Urinary bladder (tissue), 4 donors: ENCODE results near the gene KCTD15. TPM values are rescaled to one million over a fixed set of nuclear protein-coding genes. Genes with fewer than 3 reads are reported as not detected.
A peak's percentile ranks its signal among the peaks of the same experiment; 100 is the strongest.

Experiments
- DNase-seq: peaks from one replicate; pipeline ENCODE4 v3.0.0-alpha.2; 2015; ENCODE audit errors: extremely low spot score
- H3K27ac ChIP-seq: one replicate; pipeline ENCODE4 v1.5.1; 2013; ENCODE audit warnings: low read depth, mild to moderate bottlenecking, moderate library complexity
- H3K36me3 ChIP-seq: one replicate; pipeline ENCODE4 v1.6.1; 2013; ENCODE audit warnings: mild to moderate bottlenecking, moderate library complexity; ENCODE audit not compliant: insufficient read depth
- H3K4me1 ChIP-seq: one replicate; pipeline ENCODE4 v1.6.1; 2013; ENCODE audit warnings: mild to moderate bottlenecking, moderate library complexity; ENCODE audit not compliant: insufficient read depth
- H3K4me3 ChIP-seq: one replicate; pipeline ENCODE4 v1.5.1; 2013; ENCODE audit warnings: low read depth, low read length
- WGBS: extraction: QIAGEN DNeasy Blood & Tissue Kit; methylation state at CpG from one replicate; pipeline ENCODE4 v1.1.7; 2013; 5-methylcytosine and 5-hydroxymethylcytosine counted together
- polyA plus RNA-seq: library from polyadenylated mRNA; stranded (reverse); fragments of 200-250 nt; gene quantifications from one replicate; pipeline ENCODE4 v1.2.3, GENCODE V29; 2013
- total RNA-seq: library from RNA; depleted of rRNA; stranded (reverse); fragments of >200 nt; gene quantifications from one replicate; pipeline ENCODE4 v1.2.3, GENCODE V29; 2014
- donor health status: healthy with polysubstance abuse.
- donor health status: healthy.

KCTD15 gene
- total and polyA plus RNA-seq, 2 donors = 55.8 to 78.0 TPM

- peak overlapping the region; percentile 93 for H3K27ac ChIP-seq
- peak overlapping the region; percentile 74 for H3K4me3 ChIP-seq
- WGBS = under 1% methylated on average over 90 of the region's 92 CpGs
- peaks cover 2% of the 10 kb centered on the region for H3K4me1 ChIP-seq
- DNase-seq = no peak
- H3K36me3 ChIP-seq = no peaks in the 10 kb centered on the region
These were observed 1.1 kb upstream of the KCTD15 start for GRCh38 chr19:33795370-33796163.

GRCh38 chr19:33797802-33798671, 1.4 kb downstream of the KCTD15 start:
- Histone ChIP-seq H3K4me1 (peaks cover 2% of the 10 kb centered on the region), H3K4me3 (peak overlapping the region; percentile 74), H3K27ac (peak overlapping the region; percentile 11), H3K36me3 (no peaks in the 10 kb centered on the region)
- no peak for DNase-seq
- WGBS = 5% methylated on average over 61 of the region's 61 CpGs

GRCh38 chr19:33798681-33799111, 2.0 kb downstream of the KCTD15 start:
- no peak for DNase-seq
- H3K4me3 ChIP-seq = peak overlapping the region; percentile 74
- WGBS = 23% methylated on average over 12 of the region's 12 CpGs
- H3K4me1 ChIP-seq = peaks cover 2% of the 10 kb centered on the region
- peak overlapping the region; percentile 11 for H3K27ac ChIP-seq
- H3K36me3 ChIP-seq = no peaks in the 10 kb centered on the region

DNA sequence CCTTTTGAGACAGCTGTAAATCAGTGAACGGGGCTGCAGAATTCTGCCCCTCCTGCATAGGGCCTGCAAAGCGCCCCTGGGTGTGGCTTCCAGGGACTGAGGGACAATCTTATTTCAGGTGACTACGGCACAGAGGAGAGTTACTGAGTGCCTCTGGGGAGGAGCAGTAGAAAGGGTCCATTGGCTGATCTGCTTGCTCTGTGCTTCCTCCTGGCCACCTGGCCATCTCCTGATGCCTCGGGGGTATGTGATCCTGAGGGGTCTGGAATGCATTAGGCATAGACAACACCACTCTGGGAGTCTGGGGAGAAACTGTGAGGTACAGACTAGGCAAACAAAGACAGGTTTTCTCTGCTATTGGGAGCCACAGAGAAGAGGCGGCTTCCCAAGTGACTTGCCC, 2.8 kb downstream of the KCTD15 start:
- Histone ChIP-seq H3K27ac (no peak overlapping the region), H3K36me3 (no peaks in the 10 kb centered on the region), H3K4me1 (peaks cover 2% of the 10 kb centered on the region), H3K4me3 (no peak overlapping the region)
- no peak for DNase-seq
- 67% methylated on average over 5 of the region's 5 CpGs for WGBS

GRCh38 chr19:33800012-33800680, 3.5 kb downstream of the KCTD15 start:
- 84% methylated on average over 16 of the region's 16 CpGs for WGBS
- Histone ChIP-seq H3K4me3 (no peak overlapping the region), H3K27ac (no peak overlapping the region), H3K4me1 (peaks cover 2% of the 10 kb centered on the region), H3K36me3 (no peaks in the 10 kb centered on the region)
- no peak for DNase-seq

DNA sequence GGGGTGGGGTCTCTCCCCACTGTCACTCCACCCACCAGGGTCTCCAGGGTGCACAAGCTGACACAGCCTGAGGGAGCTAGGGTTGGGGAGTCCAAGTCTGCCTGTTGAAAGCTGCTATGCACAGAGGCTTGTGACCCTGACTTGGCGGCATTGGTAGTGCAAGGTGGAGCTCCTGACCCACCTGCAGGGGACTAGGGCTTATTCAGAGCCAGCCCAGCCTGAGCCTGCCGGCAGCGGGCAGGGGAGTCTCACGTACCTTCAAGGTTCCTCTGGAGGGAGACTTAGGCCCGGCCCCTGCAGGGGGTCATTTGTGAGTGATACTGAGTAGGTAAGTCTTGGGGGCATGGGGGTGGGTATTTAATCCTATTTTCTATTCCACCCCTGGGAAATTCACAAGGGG, 4.7 kb downstream of the KCTD15 start:
- H3K4me3 ChIP-seq = no peak overlapping the region
- H3K27ac ChIP-seq = no peak overlapping the region
- no peak for DNase-seq
- H3K36me3 ChIP-seq = no peaks in the 10 kb centered on the region
- peaks cover 2% of the 10 kb centered on the region for H3K4me1 ChIP-seq
- 91% methylated on average over 5 of the region's 5 CpGs for WGBS

DNA sequence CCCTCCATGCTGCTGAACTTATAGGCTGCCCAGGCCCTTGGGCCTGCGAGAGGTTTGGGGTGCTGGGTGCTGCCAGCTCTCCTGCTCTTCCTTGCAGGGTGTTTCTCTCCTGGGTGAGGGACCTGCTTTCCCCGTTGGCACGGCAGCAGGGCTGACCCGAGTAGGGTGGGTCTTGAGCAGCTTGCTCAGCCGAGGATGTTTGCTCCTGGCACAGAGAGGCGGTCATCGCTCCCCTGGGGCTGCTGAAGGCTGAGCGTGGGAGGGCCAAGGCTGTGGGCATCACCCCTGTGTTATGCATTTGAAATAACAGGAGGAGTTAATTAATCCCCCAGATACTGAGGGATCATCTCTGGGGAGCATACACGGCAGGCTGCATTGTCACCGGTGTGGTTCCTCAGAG, 5.3 kb downstream of the KCTD15 start:
- WGBS = 75% methylated on average over 10 of the region's 10 CpGs
- H3K36me3 ChIP-seq = no peaks in the 10 kb centered on the region
- no peak overlapping the region for H3K4me3 ChIP-seq
- no peak overlapping the region for H3K27ac ChIP-seq
- H3K4me1 ChIP-seq = peaks cover 2% of the 10 kb centered on the region
- no peak for DNase-seq

DNA sequence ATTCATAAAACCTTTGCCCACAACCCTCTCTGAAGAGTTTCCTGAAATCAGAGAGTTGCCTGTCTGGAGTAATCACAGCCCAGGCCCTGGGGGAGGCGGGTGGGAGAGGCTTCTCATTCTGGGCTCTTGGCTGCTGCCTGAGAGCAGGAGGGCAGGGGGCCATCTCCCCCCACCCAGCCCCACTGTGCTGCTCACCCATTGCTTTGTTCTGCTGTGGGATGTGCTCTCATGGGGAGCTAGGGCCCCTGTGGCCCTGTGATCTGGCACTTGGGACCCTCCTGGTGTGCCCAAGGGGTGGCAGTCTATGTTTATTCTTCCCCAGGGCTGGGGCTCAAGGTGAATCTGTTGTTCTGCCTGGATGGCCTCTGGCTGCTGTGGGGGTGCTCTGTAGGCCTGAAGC, 6.1 kb downstream of the KCTD15 start:
- WGBS = 93% methylated on average over 1 of the region's 1 CpG
- Histone ChIP-seq H3K36me3 (no peaks in the 10 kb centered on the region), H3K27ac (no peak overlapping the region), H3K4me1 (peaks cover 2% of the 10 kb centered on the region), H3K4me3 (no peak overlapping the region)
- DNase-seq = no peak

- Histone ChIP-seq H3K4me1 (no peaks in the 10 kb centered on the region), H3K27ac (no peak overlapping the region), H3K36me3 (no peaks in the 10 kb centered on the region), H3K4me3 (no peak overlapping the region)
- WGBS = 83% methylated on average over 9 of the region's 9 CpGs
- DNase-seq = no peak
These were observed 6.7 kb downstream of the KCTD15 start for GRCh38 chr19:33803383-33803782.

- DNase-seq = no peak
- Histone ChIP-seq H3K36me3 (no peaks in the 10 kb centered on the region), H3K27ac (no peak overlapping the region), H3K4me3 (no peak overlapping the region), H3K4me1 (no peaks in the 10 kb centered on the region)
- 67% methylated on average over 10 of the region's 10 CpGs for WGBS
These were observed 7.5 kb downstream of the KCTD15 start for GRCh38 chr19:33804021-33804799.

- Histone ChIP-seq H3K27ac (no peak overlapping the region), H3K4me3 (no peak overlapping the region), H3K36me3 (no peaks in the 10 kb centered on the region), H3K4me1 (no peaks in the 10 kb centered on the region)
- no peak for DNase-seq
- 80% methylated on average over 3 of the region's 3 CpGs for WGBS
These were observed 8.6 kb downstream of the KCTD15 start for GRCh38 chr19:33805313-33805712.

DNA sequence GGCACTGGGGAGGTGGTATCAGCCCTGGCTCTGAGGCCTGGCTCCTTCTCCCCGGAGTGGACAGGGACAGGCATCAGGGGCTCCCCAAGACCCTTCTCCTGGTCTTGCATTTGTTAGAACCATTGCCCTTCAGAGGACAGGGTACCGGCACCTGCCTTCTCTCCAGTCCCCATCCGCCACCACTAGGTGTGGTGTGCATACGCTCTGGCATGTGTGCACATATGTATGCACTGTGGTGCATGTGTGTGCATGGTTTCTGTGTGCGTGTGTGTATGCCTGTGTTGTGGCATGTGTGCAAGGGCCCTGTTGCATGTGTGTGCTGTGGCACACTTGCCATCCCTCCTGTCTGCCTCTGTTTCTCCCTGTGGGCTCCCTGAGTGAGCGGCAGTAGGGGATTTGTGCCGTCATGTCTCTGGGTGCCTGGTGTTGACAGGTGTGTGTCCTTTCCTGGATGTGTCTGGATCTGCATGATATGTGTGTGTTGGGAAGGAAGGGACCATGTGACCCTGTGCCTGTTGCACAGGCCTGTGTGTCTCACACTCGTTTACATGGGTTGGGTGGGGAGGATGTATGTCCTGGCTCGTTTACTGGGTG, 9.3 kb downstream of the KCTD15 start:
- H3K27ac ChIP-seq = no peak overlapping the region

More for the DNA sequence above, 9.3 kb downstream of the KCTD15 start:
- no peak for DNase-seq
- 83% methylated on average over 9 of the region's 9 CpGs for WGBS
- no peaks in the 10 kb centered on the region for H3K36me3 ChIP-seq
- H3K4me1 ChIP-seq = no peaks in the 10 kb centered on the region
- H3K4me3 ChIP-seq = no peak overlapping the region
